ENCODE results near the gene KHK.

KHK gene

GRCh38 chr2:27133905-27134780 is 47.6 kb downstream of the KHK start, which contains the start of gene PREB:
PREB (minus strand) TSS chr2:27134636; CDS start chr2:27134421, 215 bp downstream.
- peak within 1 kb of the TSS; percentile 75 for H4K12ac ChIP-seq (ENCODE audit: low read depth, low read length)
- peaks cover 10% of the 10 kb centered on the region for H3K79me2 ChIP-seq (ENCODE audit: control insufficient read depth, insufficient read depth, low read length, poor library complexity)
- no peaks in the 10 kb centered on the region for H3K9me3 ChIP-seq (ENCODE audit: insufficient read depth, low read depth, low read length)
- peak within 1 kb of the TSS; percentile 90 for H4K8ac ChIP-seq (ENCODE audit: low read depth, low read length)
- no CpG with 5 or more reads among the region's 86 CpGs for WGBS (ENCODE audit: extremely low coverage, insufficient coverage, insufficient read length)
- peaks cover 7 to 8% of the 10 kb centered on the region in 2 experiments for H3K4me1 ChIP-seq (ENCODE audit: control insufficient read depth in 1 of 2, insufficient read depth in 2 of 2, low read length in 2 of 2)
- no peaks in the 10 kb centered on the region for H3K27me3 ChIP-seq (ENCODE audit: insufficient read depth, low read length)
- H2BK12ac ChIP-seq (ENCODE audit: low read length) = peak within 1 kb of the TSS; percentile 30
- H3K14ac ChIP-seq (ENCODE audit: low read length) = peak within 1 kb of the TSS; percentile 80
- H3K23ac ChIP-seq (ENCODE audit: low read length) = no peak within 1 kb of the TSS
- H3K18ac ChIP-seq (ENCODE audit: low read length) = peak within 1 kb of the TSS; percentile 73
- peak within 1 kb of the TSS; percentile 68 for H3K4ac ChIP-seq (ENCODE audit: low read depth, low read length)
- H3K27ac ChIP-seq (ENCODE audit: low read depth, low read length) = peak within 1 kb of the TSS; percentile 80
- peak within 1 kb of the TSS; percentile 83 for H2BK5ac ChIP-seq (ENCODE audit: low read depth, low read length, poor library complexity)
- DNase-seq = peak; percentile 98 to 100
- H3K4me3 ChIP-seq (ENCODE audit: low read depth, low read length) = peak within 1 kb of the TSS; percentile 92
- H3K79me1 ChIP-seq (ENCODE audit: low read length) = peaks cover 6% of the 10 kb centered on the region
- peak within 1 kb of the TSS; percentile 64 for H3K4me2 ChIP-seq (ENCODE audit: low read length)
- H2BK120ac ChIP-seq (ENCODE audit: insufficient read depth, low read length, poor library complexity) = peak within 1 kb of the TSS; percentile 28
- peak within 1 kb of the TSS; percentile 78 for H3K9ac ChIP-seq (ENCODE audit: low read length)
- peak within 1 kb of the TSS; percentile 95 for H2AFZ ChIP-seq (ENCODE audit: insufficient read depth, low read length, poor library complexity)
- H3K36me3 ChIP-seq (ENCODE audit: control insufficient read depth in 1 of 2, insufficient read depth in 2 of 2, low read length in 2 of 2) = peaks cover 35 to 40% of the 10 kb centered on the region in 2 experiments
- H2AK5ac ChIP-seq (ENCODE audit: low read length) = peak within 1 kb of the TSS; percentile 70
- peak within 1 kb of the TSS; percentile 90 for H4K91ac ChIP-seq (ENCODE audit: low read depth, low read length)

- Histone ChIP-seq H3K23ac (ENCODE audit: low read length) (no peak overlapping the region), H2BK12ac (ENCODE audit: low read length) (peak overlapping the region; percentile 30), H3K4me2 (ENCODE audit: low read length) (peak overlapping the region; percentile 59), H4K12ac (ENCODE audit: low read depth, low read length) (peak overlapping the region; percentile 73), H2BK5ac (ENCODE audit: low read depth, low read length, poor library complexity) (no peak overlapping the region), H3K9me3 (ENCODE audit: insufficient read depth, low read depth, low read length) (no peaks in the 10 kb centered on the region), H3K27ac (ENCODE audit: low read depth, low read length) (no peak overlapping the region), H3K4ac (ENCODE audit: low read depth, low read length) (peak overlapping the region; percentile 4), H4K91ac (ENCODE audit: low read depth, low read length) (peak overlapping the region; percentile 69), H2AFZ (ENCODE audit: insufficient read depth, low read length, poor library complexity) (peak overlapping the region; percentile 95), H3K79me2 (ENCODE audit: control insufficient read depth, insufficient read depth, low read length, poor library complexity) (peaks cover 10% of the 10 kb centered on the region), H3K14ac (ENCODE audit: low read length) (peak overlapping the region; percentile 24), H3K79me1 (ENCODE audit: low read length) (peaks cover 6% of the 10 kb centered on the region), H4K8ac (ENCODE audit: low read depth, low read length) (peak overlapping the region; percentile 90), H2BK120ac (ENCODE audit: insufficient read depth, low read length, poor library complexity) (no peak overlapping the region), H2AK5ac (ENCODE audit: low read length) (peak overlapping the region; percentile 70), H3K9ac (ENCODE audit: low read length) (no peak overlapping the region), H3K4me1 (ENCODE audit: control insufficient read depth in 1 of 2, insufficient read depth in 2 of 2, low read length in 2 of 2) (peaks cover 7 to 8% of the 10 kb centered on the region in 2 experiments), H3K18ac (ENCODE audit: low read length) (peak overlapping the region; percentile 57), H3K4me3 (ENCODE audit: low read depth, low read length) (peak overlapping the region; percentile 25), H3K27me3 (ENCODE audit: insufficient read depth, low read length) (no peaks in the 10 kb centered on the region), H3K36me3 (ENCODE audit: control insufficient read depth in 1 of 2, insufficient read depth in 2 of 2, low read length in 2 of 2) (peaks cover 29 to 34% of the 10 kb centered on the region in 2 experiments)
- DNase-seq = no peak
- WGBS (ENCODE audit: extremely low coverage, insufficient coverage, insufficient read length) = no CpG with 5 or more reads among the region's 33 CpGs
These were observed 48.4 kb downstream of the KHK start for GRCh38 chr2:27134781-27135477.

- H3K9me3 ChIP-seq (ENCODE audit: insufficient read depth, low read depth, low read length) = no peaks in the 10 kb centered on the region
- H3K4me2 ChIP-seq (ENCODE audit: low read length) = no peak overlapping the region
- no peak overlapping the region for H3K14ac ChIP-seq (ENCODE audit: low read length)
- no peak overlapping the region for H2BK5ac ChIP-seq (ENCODE audit: low read depth, low read length, poor library complexity)
- WGBS (ENCODE audit: extremely low coverage, insufficient coverage, insufficient read length) = no CpG with 5 or more reads among the region's 12 CpGs
- H3K9ac ChIP-seq (ENCODE audit: low read length) = no peak overlapping the region
- H2BK120ac ChIP-seq (ENCODE audit: insufficient read depth, low read length, poor library complexity) = no peak overlapping the region
- H2AK5ac ChIP-seq (ENCODE audit: low read length) = peak overlapping the region; percentile 70
- H3K27ac ChIP-seq (ENCODE audit: low read depth, low read length) = no peak overlapping the region
- peaks cover 25 to 29% of the 10 kb centered on the region in 2 experiments for H3K36me3 ChIP-seq (ENCODE audit: control insufficient read depth in 1 of 2, insufficient read depth in 2 of 2, low read length in 2 of 2)
- no peaks in the 10 kb centered on the region for H3K27me3 ChIP-seq (ENCODE audit: insufficient read depth, low read length)
- H3K4me1 ChIP-seq (ENCODE audit: control insufficient read depth in 1 of 2, insufficient read depth in 2 of 2, low read length in 2 of 2) = peaks cover 7 to 8% of the 10 kb centered on the region in 2 experiments
- peaks cover 10% of the 10 kb centered on the region for H3K79me2 ChIP-seq (ENCODE audit: control insufficient read depth, insufficient read depth, low read length, poor library complexity)
- peak overlapping the region; percentile 69 for H4K91ac ChIP-seq (ENCODE audit: low read depth, low read length)
- peak in 1 of 2 donors; percentile 8 for DNase-seq
- no peak overlapping the region for H2AFZ ChIP-seq (ENCODE audit: insufficient read depth, low read length, poor library complexity)
- peak overlapping the region; percentile 90 for H4K8ac ChIP-seq (ENCODE audit: low read depth, low read length)
- H3K79me1 ChIP-seq (ENCODE audit: low read length) = peaks cover 6% of the 10 kb centered on the region
- no peak overlapping the region for H3K18ac ChIP-seq (ENCODE audit: low read length)
- no peak overlapping the region for H3K23ac ChIP-seq (ENCODE audit: low read length)
- H4K12ac ChIP-seq (ENCODE audit: low read depth, low read length) = no peak overlapping the region
- no peak overlapping the region for H3K4ac ChIP-seq (ENCODE audit: low read depth, low read length)
- peak overlapping the region; percentile 60 for H2BK12ac ChIP-seq (ENCODE audit: low read length)
- no peak overlapping the region for H3K4me3 ChIP-seq (ENCODE audit: low read depth, low read length)
These were observed 48.9 kb downstream of the KHK start for GRCh38 chr2:27135478-27135955.

GRCh38 chr2:27136751-27137150 is 50.2 kb downstream of the KHK start:
- Histone ChIP-seq H3K27ac (ENCODE audit: low read depth, low read length) (no peak overlapping the region), H3K18ac (ENCODE audit: low read length) (no peak overlapping the region), H3K79me1 (ENCODE audit: low read length) (peaks cover 6% of the 10 kb centered on the region), H3K36me3 (ENCODE audit: control insufficient read depth in 1 of 2, insufficient read depth in 2 of 2, low read length in 2 of 2) (peaks cover 14 to 17% of the 10 kb centered on the region in 2 experiments), H2BK120ac (ENCODE audit: insufficient read depth, low read length, poor library complexity) (no peak overlapping the region), H3K4ac (ENCODE audit: low read depth, low read length) (no peak overlapping the region), H3K4me1 (ENCODE audit: control insufficient read depth in 1 of 2, insufficient read depth in 2 of 2, low read length in 2 of 2) (peaks cover 7 to 8% of the 10 kb centered on the region in 2 experiments), H2BK5ac (ENCODE audit: low read depth, low read length, poor library complexity) (no peak overlapping the region), H3K23ac (ENCODE audit: low read length) (no peak overlapping the region), H4K12ac (ENCODE audit: low read depth, low read length) (no peak overlapping the region), H3K14ac (ENCODE audit: low read length) (no peak overlapping the region), H2AK5ac (ENCODE audit: low read length) (no peak overlapping the region), H3K4me2 (ENCODE audit: low read length) (no peak overlapping the region), H3K4me3 (ENCODE audit: low read depth, low read length) (no peak overlapping the region), H4K91ac (ENCODE audit: low read depth, low read length) (no peak overlapping the region), H4K8ac (ENCODE audit: low read depth, low read length) (no peak overlapping the region), H3K9ac (ENCODE audit: low read length) (no peak overlapping the region), H3K79me2 (ENCODE audit: control insufficient read depth, insufficient read depth, low read length, poor library complexity) (peaks cover 10% of the 10 kb centered on the region), H2AFZ (ENCODE audit: insufficient read depth, low read length, poor library complexity) (no peak overlapping the region), H3K27me3 (ENCODE audit: insufficient read depth, low read length) (no peaks in the 10 kb centered on the region), H3K9me3 (ENCODE audit: insufficient read depth, low read depth, low read length) (no peaks in the 10 kb centered on the region), H2BK12ac (ENCODE audit: low read length) (no peak overlapping the region)
- no peak for DNase-seq
- WGBS (ENCODE audit: extremely low coverage, insufficient coverage, insufficient read length) = no CpG with 5 or more reads among the region's 7 CpGs

Data from trophoblast cell (in vitro differentiated cells and primary cell).